SK-MEL-5 (cell line): ENCODE measurements around the gene ZNF862. TPM values are rescaled to one million over a fixed set of nuclear protein-coding genes. Genes with fewer than 3 reads are reported as not detected.
"Not testable (repeated sequence)": the region's sequence is repeated elsewhere in the genome, so short reads cannot be mapped to it uniquely, and the experiment has no call there.

Experiments used
- DNase-seq: peaks from one replicate; pipeline ENCODE4 v3.0.0-alpha.2; 2016; ENCODE audit warnings: low read depth, low spot score
- in situ Hi-C: cut with HindIII; loops from 2 replicates; pipeline ENCODE4 v1.10.0; 2016; ENCODE audit warnings: low sequenced_read_pairs, high pct_unique_total_duplicates, low pct_unique_long_range_greater_than_20kb
- total RNA-seq: library from RNA; depleted of rRNA; stranded (reverse); fragments of >200 nt; shearing (Covaris generic); gene quantifications from 2 replicates; pipeline ENCODE4 v1.2.3, GENCODE V29; 2014

The ZNF862 gene
- total RNA-seq, 1 experiment from 2014 or later = 3.8 TPM

- in situ Hi-C loops = no loop called here
- no peak for DNase-seq
These were observed 43.4 kb downstream of the ZNF862 start for GRCh38 chr7:149881328-149882247.

GRCh38 chr7:149882248-149883047, 44.3 kb downstream of the ZNF862 start:
- in situ Hi-C loops = no loop called here

GRCh38 chr7:149883048-149883438, 44.9 kb downstream of the ZNF862 start:
- no peak for DNase-seq
- in situ Hi-C loops = no loop called here

More at GRCh38 chr7:149882248-149883047, 44.3 kb downstream of the ZNF862 start:
- peak; percentile 82 for DNase-seq

- in situ Hi-C loops = no loop called here
- DNase-seq = peak; percentile 90
These were observed 45.3 kb downstream of the ZNF862 start for GRCh38 chr7:149883452-149883861.

GRCh38 chr7:149884016-149884415, 45.8 kb downstream of the ZNF862 start:
- in situ Hi-C loops = no loop called here
- DNase-seq = no peak

- in situ Hi-C loops = no loop called here
- no peak for DNase-seq
These were observed 46.4 kb downstream of the ZNF862 start for GRCh38 chr7:149884541-149884940.

GRCh38 chr7:149885191-149886017, 47.2 kb downstream of the ZNF862 start:
- no peak for DNase-seq
- in situ Hi-C loops = no loop called here

GRCh38 chr7:149886018-149886415, 47.8 kb downstream of the ZNF862 start:
- in situ Hi-C loops = no loop called here
- DNase-seq = no peak

- in situ Hi-C loops = no loop called here
- peak; percentile 1 for DNase-seq
These were observed 49.1 kb downstream of the ZNF862 start for GRCh38 chr7:149887311-149887710.

- in situ Hi-C loops, DNase-seq: not testable (repeated sequence)
These were observed 52.5 kb downstream of the ZNF862 start for GRCh38 chr7:149890715-149891114.

GRCh38 chr7:149894957-149895356, 56.8 kb downstream of the ZNF862 start:
- DNase-seq, in situ Hi-C loops: not testable (repeated sequence)

- DNase-seq, in situ Hi-C loops: not testable (repeated sequence)
These were observed 69.7 kb downstream of the ZNF862 start for GRCh38 chr7:149907776-149908376.

- DNase-seq, in situ Hi-C loops: not testable (repeated sequence)
These were observed 72.0 kb downstream of the ZNF862 start for GRCh38 chr7:149910219-149910618.

- DNase-seq, in situ Hi-C loops: not testable (repeated sequence)
These were observed 74.0 kb downstream of the ZNF862 start for GRCh38 chr7:149912126-149912525.
